ENCODE results near the gene ZNF429.

- TF ChIP-seq, protein P1, sequence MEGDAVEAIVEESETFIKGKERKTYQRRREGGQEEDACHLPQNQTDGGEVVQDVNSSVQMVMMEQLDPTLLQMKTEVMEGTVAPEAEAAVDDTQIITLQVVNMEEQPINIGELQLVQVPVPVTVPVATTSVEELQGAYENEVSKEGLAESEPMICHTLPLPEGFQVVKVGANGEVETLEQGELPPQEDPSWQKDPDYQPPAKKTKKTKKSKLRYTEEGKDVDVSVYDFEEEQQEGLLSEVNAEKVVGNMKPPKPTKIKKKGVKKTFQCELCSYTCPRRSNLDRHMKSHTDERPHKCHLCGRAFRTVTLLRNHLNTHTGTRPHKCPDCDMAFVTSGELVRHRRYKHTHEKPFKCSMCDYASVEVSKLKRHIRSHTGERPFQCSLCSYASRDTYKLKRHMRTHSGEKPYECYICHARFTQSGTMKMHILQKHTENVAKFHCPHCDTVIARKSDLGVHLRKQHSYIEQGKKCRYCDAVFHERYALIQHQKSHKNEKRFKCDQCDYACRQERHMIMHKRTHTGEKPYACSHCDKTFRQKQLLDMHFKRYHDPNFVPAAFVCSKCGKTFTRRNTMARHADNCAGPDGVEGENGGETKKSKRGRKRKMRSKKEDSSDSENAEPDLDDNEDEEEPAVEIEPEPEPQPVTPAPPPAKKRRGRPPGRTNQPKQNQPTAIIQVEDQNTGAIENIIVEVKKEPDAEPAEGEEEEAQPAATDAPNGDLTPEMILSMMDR (IDR thresholded peaks at IDR 0.05; ENCODE audit: insufficient read depth, low read length, poor library complexity, severe bottlenecking), result no peak
- TF ChIP-seq EZH2phosphoT487 (conservative IDR thresholded peaks at IDR 0.05; ENCODE audit: low read length), result no peak
Observed at GRCh38 chr19:21576481-21576880, 71.1 kb downstream of the ZNF429 start.
